Measurements from ENCODE around the gene ONECUT3.

Gene ONECUT3

GRCh38 chr19:1829958-1830357 is 76.7 kb downstream of the ONECUT3 start:
- H3K4me3 ChIP-seq (ENCODE audit: low read depth, low read length), result no peak overlapping the region
- no peak for DNase-seq
- H3K27me3 ChIP-seq, result no peaks in the 10 kb centered on the region
- peaks cover 41% of the 10 kb centered on the region for H3K36me3 ChIP-seq
- peaks cover 5% of the 10 kb centered on the region; the same call in 1 of the 2 replicates for H3K4me1 ChIP-seq
- no peak for TF ChIP-seq CTCF (IDR thresholded peaks at IDR 0.05; ENCODE audit: low read depth, low read length)
- no peaks in the 10 kb centered on the region for H3K9me3 ChIP-seq

GRCh38 chr19:1830568-1830967 is 77.3 kb downstream of the ONECUT3 start:
- H3K9me3 ChIP-seq, result no peaks in the 10 kb centered on the region
- peaks cover 5% of the 10 kb centered on the region; the same call in 1 of the 2 replicates for H3K4me1 ChIP-seq
- no peak for DNase-seq
- no peak overlapping the region for H3K4me3 ChIP-seq (ENCODE audit: low read depth, low read length)
- no peaks in the 10 kb centered on the region for H3K27me3 ChIP-seq
- peaks cover 37% of the 10 kb centered on the region for H3K36me3 ChIP-seq
- TF ChIP-seq CTCF (IDR thresholded peaks at IDR 0.05; ENCODE audit: low read depth, low read length), result no peak
